Right lobe of liver (tissue), 4 donors: Measurements from ENCODE around the gene ARFGAP1.

Experiments
- CTCF ChIP-seq, 4 donors: fragments of 200-600 bp in 3 of 4; fragments of 450-650 bp in 1 of 4; IDR thresholded peaks; one replicate each; pipeline versions ENCODE4 v1.5.1 to v1.8.0; 2016 to 2022; ENCODE audit warnings: antibody characterized with exemption in 4 of 4, mild to moderate bottlenecking in 2 of 4
- POLR2A ChIP-seq: fragments of 450-650 bp; IDR thresholded peaks from one replicate; pipeline ENCODE4 v1.6.1; 2017; ENCODE audit warnings: antibody characterized with exemption, mild to moderate bottlenecking
- donor health status: DM: no; HTN: no; CAD: no.
- donor health status: DM: no; HTN: no; CAD: no.
- donor health status: DM: no; HTN: yes; CAD: no.

GRCh38 chr20:63253438-63254231 is 19.0 kb upstream of the ARFGAP1 start:
- no peak for TF ChIP-seq CTCF (IDR thresholded peaks at IDR 0.05)
- TF ChIP-seq POLR2A, result no peak
